A549 (cell line): ENCODE measurements around the gene MMP15.

ENCODE experiments used
- EP300 ChIP-seq, 2 experiments: fragments of >200 bp; sonication (Bioruptor Twin); formaldehyde crosslinking; IDR thresholded peaks; 2 replicates in 1 of 2; 3 replicates in 1 of 2; pipeline ENCODE4 v1.6.1; 2016 to 2017
- FOSL2 ChIP-seq, 2 experiments: fragments of 450-650 bp in 1 of 2; fragments of >200 bp in 1 of 2; sonication (Bioruptor Twin) in 1 of 2; formaldehyde crosslinking; IDR thresholded peaks; 2 replicates each; pipeline versions ENCODE4 v1.5.0 to v1.6.1; 2016 to 2020; ENCODE audit warnings: mild to moderate bottlenecking in 1 of 2, moderate library complexity in 1 of 2
- POLR2A ChIP-seq: IDR thresholded peaks from 2 replicates; pipeline ENCODE4 v1.6.1; 2012; ENCODE audit warnings: mild to moderate bottlenecking, low read length

DNA sequence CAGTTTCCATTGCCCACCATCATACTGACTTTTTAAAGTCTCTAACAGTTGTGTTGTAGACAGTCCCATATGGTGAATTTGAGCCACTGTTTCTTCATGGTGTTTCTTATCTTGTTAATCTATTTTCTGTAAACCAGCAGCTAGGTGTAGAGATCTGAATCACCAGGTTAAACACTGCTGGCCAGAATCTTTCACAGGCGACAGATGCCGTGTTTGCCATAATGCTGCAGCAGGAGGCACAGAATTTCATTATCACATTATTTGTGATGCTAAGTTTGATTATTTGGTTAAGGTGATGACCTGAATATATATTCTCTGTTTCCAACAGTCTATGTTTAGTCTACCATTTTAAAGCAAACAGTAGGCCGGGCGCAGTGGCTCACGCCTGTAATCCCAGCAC, 43.2 kb upstream of the MMP15 start:
- TF ChIP-seq EP300 (IDR thresholded peaks at IDR 0.05) (no peak), POLR2A (no peak), FOSL2 (IDR thresholded peaks at IDR 0.05) (no peak), FOSL2 (CRISPR knock-in tag; IDR thresholded peaks at IDR 0.05) (no peak)
